ENCODE results near the gene EXOC4.
"Not testable (repeated sequence)": the region's sequence is repeated elsewhere in the genome, so short reads cannot be mapped to it uniquely, and the experiment has no call there.

EXOC4 gene

GRCh38 chr7:133642907-133643306, 390.0 kb downstream of the EXOC4 start:
- Histone ChIP-seq H3K27ac (ENCODE audit: low read depth, low read length) (no peak overlapping the region), H3K9ac (ENCODE audit: low read length) (no peak overlapping the region), H3K4me1 (ENCODE audit: control insufficient read depth, insufficient read depth, low read length) (peaks cover 5% of the 10 kb centered on the region; the same call in 1 of the 2 replicates), H3K27me3 (ENCODE audit: control insufficient read depth, insufficient read depth, low read length) (no peaks in the 10 kb centered on the region), H3K36me3 (ENCODE audit: control insufficient read depth, insufficient read depth, low read length) (no peaks in the 10 kb centered on the region), H3K9me3 (ENCODE audit: control insufficient read depth, insufficient read depth, low read depth, low read length) (no peaks in the 10 kb centered on the region), H3K4me3 (ENCODE audit: low read depth, low read length) (no peak overlapping the region)

GRCh38 chr7:133643652-133644051, 390.8 kb downstream of the EXOC4 start:
- not testable (repeated sequence) for H3K27ac ChIP-seq (ENCODE audit: low read depth, low read length); H3K9ac ChIP-seq (ENCODE audit: low read length); H3K36me3 ChIP-seq (ENCODE audit: control insufficient read depth, insufficient read depth, low read length); H3K4me3 ChIP-seq (ENCODE audit: low read depth, low read length); H3K4me1 ChIP-seq (ENCODE audit: control insufficient read depth, insufficient read depth, low read length); H3K27me3 ChIP-seq (ENCODE audit: control insufficient read depth, insufficient read depth, low read length); H3K9me3 ChIP-seq (ENCODE audit: control insufficient read depth, insufficient read depth, low read depth, low read length)

- Histone ChIP-seq H3K36me3 (ENCODE audit: control insufficient read depth, insufficient read depth, low read length) (no peaks in the 10 kb centered on the region), H3K9me3 (ENCODE audit: control insufficient read depth, insufficient read depth, low read depth, low read length) (no peaks in the 10 kb centered on the region), H3K4me3 (ENCODE audit: low read depth, low read length) (no peak overlapping the region), H3K4me1 (ENCODE audit: control insufficient read depth, insufficient read depth, low read length) (peaks cover 5% of the 10 kb centered on the region; the same call in 1 of the 2 replicates), H3K27ac (ENCODE audit: low read depth, low read length) (no peak overlapping the region), H3K27me3 (ENCODE audit: control insufficient read depth, insufficient read depth, low read length) (no peaks in the 10 kb centered on the region), H3K9ac (ENCODE audit: low read length) (no peak overlapping the region)
These were observed 393.1 kb downstream of the EXOC4 start for GRCh38 chr7:133645884-133646391.

DNA sequence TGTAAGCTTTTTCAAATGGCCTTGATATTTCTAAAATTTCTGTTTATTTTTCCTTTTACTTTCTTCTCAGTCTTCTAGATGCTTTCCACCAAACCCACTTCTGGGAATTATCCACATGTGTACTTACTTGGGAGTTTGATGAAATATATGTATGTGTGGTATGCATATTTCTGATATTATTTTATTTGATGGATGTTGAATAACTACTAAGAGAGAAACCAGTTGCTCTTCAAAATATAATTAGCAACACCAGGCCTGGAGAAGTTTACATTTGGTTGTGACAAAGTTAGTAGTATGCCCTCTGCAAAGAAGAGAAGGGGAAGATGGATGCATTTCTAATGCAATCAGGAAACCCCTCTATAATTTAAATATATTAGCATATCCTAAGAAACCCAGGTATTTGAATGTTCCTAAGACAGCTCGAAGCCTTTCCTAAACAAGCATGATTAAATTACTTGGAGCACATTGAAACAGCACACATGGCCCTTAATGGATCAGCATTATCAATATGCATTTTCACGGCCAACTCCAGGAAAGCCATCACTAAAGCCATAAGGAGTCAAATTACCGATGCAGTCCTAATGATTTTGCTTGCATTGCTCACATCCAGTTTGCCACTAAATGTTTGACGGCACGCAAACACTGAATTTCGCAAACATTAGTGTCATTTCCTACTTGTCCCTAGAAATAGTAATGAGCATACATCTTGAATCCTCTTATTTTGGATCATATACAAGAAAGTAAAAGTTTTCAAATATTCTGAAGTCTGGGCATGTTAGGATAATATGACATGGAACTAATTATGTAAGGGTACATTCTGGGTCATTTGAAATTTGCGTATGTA, 393.8 kb downstream of the EXOC4 start:
- Histone ChIP-seq H3K9ac (ENCODE audit: low read length) (no peak overlapping the region), H3K9me3 (ENCODE audit: control insufficient read depth, insufficient read depth, low read depth, low read length) (no peaks in the 10 kb centered on the region), H3K27ac (ENCODE audit: low read depth, low read length) (no peak overlapping the region), H3K4me3 (ENCODE audit: low read depth, low read length) (no peak overlapping the region), H3K36me3 (ENCODE audit: control insufficient read depth, insufficient read depth, low read length) (no peaks in the 10 kb centered on the region), H3K4me1 (ENCODE audit: control insufficient read depth, insufficient read depth, low read length) (peaks cover 5% of the 10 kb centered on the region; the same call in 1 of the 2 replicates), H3K27me3 (ENCODE audit: control insufficient read depth, insufficient read depth, low read length) (no peaks in the 10 kb centered on the region)

DNA sequence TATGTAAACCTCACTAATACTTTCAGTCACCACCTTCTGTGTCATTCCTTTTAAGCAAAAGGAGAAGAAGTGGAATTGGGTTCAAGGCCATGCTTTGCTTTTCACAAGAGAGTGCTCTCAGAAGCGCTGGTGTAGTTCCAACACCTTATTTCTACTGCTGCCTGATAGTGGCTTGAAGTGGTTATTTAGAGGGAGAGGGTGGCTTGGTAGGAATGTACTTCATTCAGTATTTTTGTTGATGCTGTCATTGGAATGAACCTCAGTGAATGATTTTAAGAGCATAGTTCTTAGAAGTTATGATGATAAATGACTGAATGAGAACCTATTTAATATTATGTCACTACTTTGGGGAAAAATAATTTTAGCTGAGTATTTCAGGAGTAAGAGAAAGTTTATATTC, 396.7 kb downstream of the EXOC4 start:
- H3K27ac ChIP-seq (ENCODE audit: low read depth, low read length): no peak overlapping the region
- no peak overlapping the region for H3K4me3 ChIP-seq (ENCODE audit: low read depth, low read length)
- peaks cover 5% of the 10 kb centered on the region; the same call in 1 of the 2 replicates for H3K4me1 ChIP-seq (ENCODE audit: control insufficient read depth, insufficient read depth, low read length)
- no peak overlapping the region for H3K9ac ChIP-seq (ENCODE audit: low read length)
- H3K9me3 ChIP-seq (ENCODE audit: control insufficient read depth, insufficient read depth, low read depth, low read length): no peaks in the 10 kb centered on the region
- H3K27me3 ChIP-seq (ENCODE audit: control insufficient read depth, insufficient read depth, low read length): no peaks in the 10 kb centered on the region
- no peaks in the 10 kb centered on the region for H3K36me3 ChIP-seq (ENCODE audit: control insufficient read depth, insufficient read depth, low read length)

- H3K36me3 ChIP-seq (ENCODE audit: control insufficient read depth, insufficient read depth, low read length): no peaks in the 10 kb centered on the region
- no peaks in the 10 kb centered on the region for H3K27me3 ChIP-seq (ENCODE audit: control insufficient read depth, insufficient read depth, low read length)
- no peaks in the 10 kb centered on the region for H3K9me3 ChIP-seq (ENCODE audit: control insufficient read depth, insufficient read depth, low read depth, low read length)
- H3K9ac ChIP-seq (ENCODE audit: low read length): no peak overlapping the region
- no peak overlapping the region for H3K4me3 ChIP-seq (ENCODE audit: low read depth, low read length)
- no peak overlapping the region for H3K27ac ChIP-seq (ENCODE audit: low read depth, low read length)
- peaks cover 5% of the 10 kb centered on the region; the same call in 1 of the 2 replicates for H3K4me1 ChIP-seq (ENCODE audit: control insufficient read depth, insufficient read depth, low read length)
These were observed 397.2 kb downstream of the EXOC4 start for GRCh38 chr7:133650069-133650468.

GRCh38 chr7:133650487-133651300, 397.8 kb downstream of the EXOC4 start:
- H3K9ac ChIP-seq (ENCODE audit: low read length): no peak overlapping the region
- H3K36me3 ChIP-seq (ENCODE audit: control insufficient read depth, insufficient read depth, low read length): no peaks in the 10 kb centered on the region
- no peak overlapping the region for H3K4me3 ChIP-seq (ENCODE audit: low read depth, low read length)
- H3K27ac ChIP-seq (ENCODE audit: low read depth, low read length): no peak overlapping the region
- peaks cover 5% of the 10 kb centered on the region; the same call in 1 of the 2 replicates for H3K4me1 ChIP-seq (ENCODE audit: control insufficient read depth, insufficient read depth, low read length)
- no peaks in the 10 kb centered on the region for H3K9me3 ChIP-seq (ENCODE audit: control insufficient read depth, insufficient read depth, low read depth, low read length)
- no peaks in the 10 kb centered on the region for H3K27me3 ChIP-seq (ENCODE audit: control insufficient read depth, insufficient read depth, low read length)

GRCh38 chr7:133652547-133652946, 399.7 kb downstream of the EXOC4 start:
- Histone ChIP-seq H3K27me3 (ENCODE audit: control insufficient read depth, insufficient read depth, low read length) (no peaks in the 10 kb centered on the region), H3K4me3 (ENCODE audit: low read depth, low read length) (no peak overlapping the region), H3K4me1 (ENCODE audit: control insufficient read depth, insufficient read depth, low read length) (no peaks in the 10 kb centered on the region), H3K9ac (ENCODE audit: low read length) (no peak overlapping the region), H3K27ac (ENCODE audit: low read depth, low read length) (no peak overlapping the region), H3K9me3 (ENCODE audit: control insufficient read depth, insufficient read depth, low read depth, low read length) (no peaks in the 10 kb centered on the region), H3K36me3 (ENCODE audit: control insufficient read depth, insufficient read depth, low read length) (no peaks in the 10 kb centered on the region)

DNA sequence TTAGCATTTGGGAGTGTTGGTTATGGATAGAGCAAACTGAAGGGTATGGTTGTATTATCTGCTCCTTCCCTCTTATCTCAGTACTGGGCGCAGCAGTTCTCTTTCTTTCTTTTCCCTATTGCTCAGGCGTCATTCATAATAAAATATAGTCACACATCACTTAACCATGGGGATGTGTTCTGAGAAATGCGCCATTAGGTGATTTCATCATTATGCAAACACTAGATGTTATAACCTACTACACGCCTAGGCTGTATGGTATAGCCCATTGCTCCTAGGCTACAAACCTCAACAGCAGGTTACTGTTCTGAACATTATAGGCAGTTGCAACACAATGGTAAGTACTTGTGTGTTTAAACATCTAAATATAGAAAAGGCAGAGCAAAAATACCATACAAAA, 401.7 kb downstream of the EXOC4 start:
- Histone ChIP-seq H3K4me3 (ENCODE audit: low read depth, low read length) (no peak overlapping the region), H3K27me3 (ENCODE audit: control insufficient read depth, insufficient read depth, low read length) (no peaks in the 10 kb centered on the region), H3K36me3 (ENCODE audit: control insufficient read depth, insufficient read depth, low read length) (no peaks in the 10 kb centered on the region), H3K9me3 (ENCODE audit: control insufficient read depth, insufficient read depth, low read depth, low read length) (no peaks in the 10 kb centered on the region), H3K4me1 (ENCODE audit: control insufficient read depth, insufficient read depth, low read length) (no peaks in the 10 kb centered on the region), H3K27ac (ENCODE audit: low read depth, low read length) (no peak overlapping the region), H3K9ac (ENCODE audit: low read length) (no peak overlapping the region)

GRCh38 chr7:133662276-133662675, 409.4 kb downstream of the EXOC4 start:
- no peaks in the 10 kb centered on the region for H3K9me3 ChIP-seq (ENCODE audit: control insufficient read depth, insufficient read depth, low read depth, low read length)
- no peaks in the 10 kb centered on the region for H3K36me3 ChIP-seq (ENCODE audit: control insufficient read depth, insufficient read depth, low read length)
- no peak overlapping the region for H3K9ac ChIP-seq (ENCODE audit: low read length)
- H3K27ac ChIP-seq (ENCODE audit: low read depth, low read length): no peak overlapping the region
- no peaks in the 10 kb centered on the region for H3K4me1 ChIP-seq (ENCODE audit: control insufficient read depth, insufficient read depth, low read length)
- H3K4me3 ChIP-seq (ENCODE audit: low read depth, low read length): no peak overlapping the region
- H3K27me3 ChIP-seq (ENCODE audit: control insufficient read depth, insufficient read depth, low read length): no peaks in the 10 kb centered on the region

DNA sequence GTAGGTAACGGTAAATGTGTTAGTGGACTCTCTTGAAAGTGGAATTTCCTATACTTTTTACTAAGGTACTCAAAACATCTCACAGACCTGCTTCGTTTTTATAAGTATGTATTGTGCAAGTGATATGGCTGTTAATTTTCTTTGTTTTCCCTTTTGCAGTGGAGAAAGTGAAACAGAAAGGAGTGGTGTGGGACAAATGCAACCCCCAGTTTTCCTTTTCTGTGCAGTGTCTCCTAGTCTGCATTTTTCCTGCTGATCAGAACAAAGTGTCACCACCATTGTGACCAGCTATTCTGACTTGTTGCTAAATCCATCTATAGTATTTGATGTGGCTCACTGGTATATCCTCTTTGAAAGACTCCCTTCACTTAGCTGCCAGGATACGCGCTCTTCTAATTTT, 410.0 kb downstream of the EXOC4 start:
- Histone ChIP-seq H3K36me3 (ENCODE audit: control insufficient read depth, insufficient read depth, low read length) (no peaks in the 10 kb centered on the region), H3K9ac (ENCODE audit: low read length) (no peak overlapping the region), H3K27ac (ENCODE audit: low read depth, low read length) (no peak overlapping the region), H3K4me3 (ENCODE audit: low read depth, low read length) (no peak overlapping the region), H3K9me3 (ENCODE audit: control insufficient read depth, insufficient read depth, low read depth, low read length) (no peaks in the 10 kb centered on the region), H3K4me1 (ENCODE audit: control insufficient read depth, insufficient read depth, low read length) (no peaks in the 10 kb centered on the region), H3K27me3 (ENCODE audit: control insufficient read depth, insufficient read depth, low read length) (no peaks in the 10 kb centered on the region)

Measured in HUES6 (cell line).